GM18951 (cell line): ENCODE measurements around the gene LCN12.
A peak's percentile ranks its signal among the peaks of the same experiment; 100 is the strongest.

Experiments
- POLR2A ChIP-seq: IDR thresholded peaks from 4 replicates; pipeline ENCODE4 v1.6.1; 2011; ENCODE audit warnings: mild to moderate bottlenecking; ENCODE audit not compliant: insufficient read length, insufficient read depth; ENCODE audit errors: extremely low read depth
- in situ Hi-C: fragments of 300-500 bp; cut with MboI; formaldehyde crosslinking; loops from one replicate; pipeline ENCODE4 v1.12.0; 2022; ENCODE audit warnings: low sequenced_read_pairs, mixed read lengths, inconsistent platforms; ENCODE audit not compliant: unreplicated experiment

Gene LCN12

DNA sequence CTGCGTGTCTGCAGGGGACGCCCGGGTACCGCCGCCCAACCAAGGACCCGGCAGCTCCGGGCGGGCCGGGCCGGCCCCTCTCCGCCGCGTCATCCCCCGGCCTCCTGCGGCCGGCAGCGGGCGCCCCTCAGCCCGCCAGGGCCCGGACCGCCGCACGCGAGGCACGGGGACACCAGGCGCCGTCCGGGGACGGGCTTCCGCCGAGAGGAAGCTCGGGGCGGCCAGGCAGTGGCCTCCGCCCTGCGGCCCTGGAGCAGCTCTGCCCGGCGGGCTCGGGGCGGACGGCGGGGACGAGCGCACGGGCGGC lies 7.9 kb upstream of the LCN12 start:
- no peak for TF ChIP-seq POLR2A
- in situ Hi-C loops, result no loop called here

DNA sequence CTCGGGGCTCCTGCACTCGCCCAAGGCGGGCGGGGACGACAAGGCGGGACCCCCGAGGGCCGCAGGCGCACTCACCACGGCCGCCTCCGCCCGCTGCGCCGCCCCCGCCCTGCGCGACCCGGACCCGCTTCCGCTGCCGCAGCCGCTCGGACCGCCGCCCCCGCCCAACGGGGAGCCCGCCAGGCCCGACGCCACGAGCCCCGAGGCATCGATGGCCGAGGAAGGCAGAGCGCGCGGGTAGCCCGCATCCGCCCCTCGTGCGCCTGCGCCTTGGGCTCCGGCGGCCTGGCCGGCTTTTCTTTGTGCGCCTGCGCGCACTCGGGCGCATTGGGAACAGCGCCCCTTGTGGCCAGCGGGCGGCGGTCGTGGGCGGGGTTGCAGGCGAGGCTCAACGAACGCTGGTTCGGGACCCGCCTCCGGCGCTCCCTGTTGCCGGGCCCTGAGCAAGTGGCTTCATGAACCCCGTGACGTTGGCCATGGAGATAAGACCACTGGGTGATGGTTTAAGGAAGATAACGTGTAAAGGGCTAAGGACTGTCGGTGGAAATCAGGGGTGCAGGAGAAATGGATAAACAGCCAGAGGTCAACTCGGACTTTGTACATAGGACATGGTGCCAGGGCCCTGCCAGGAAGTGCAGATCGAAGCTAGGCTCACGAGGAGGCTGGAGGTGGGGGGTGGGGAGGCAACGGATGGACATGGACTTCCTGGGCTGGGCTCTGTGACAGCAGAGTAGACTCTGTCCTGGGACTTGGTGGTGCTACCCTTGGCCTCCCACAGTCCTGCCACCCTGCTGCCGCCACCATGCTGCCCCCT lies 7.3 kb upstream of the LCN12 start, which contains the start of the genes C8G and FBXW5:
Gene C8G (plus strand): TSS at position 725 of the 814 bp plus-strand sequence. CDS start 78 bp downstream, at position 803.
Gene FBXW5 (minus strand): TSS at position 220 of the 814 bp plus-strand sequence. CDS start 655 bp downstream, outside the sequence.
- in situ Hi-C loops, result no loop called here
- peak; percentile 84 for TF ChIP-seq POLR2A

DNA sequence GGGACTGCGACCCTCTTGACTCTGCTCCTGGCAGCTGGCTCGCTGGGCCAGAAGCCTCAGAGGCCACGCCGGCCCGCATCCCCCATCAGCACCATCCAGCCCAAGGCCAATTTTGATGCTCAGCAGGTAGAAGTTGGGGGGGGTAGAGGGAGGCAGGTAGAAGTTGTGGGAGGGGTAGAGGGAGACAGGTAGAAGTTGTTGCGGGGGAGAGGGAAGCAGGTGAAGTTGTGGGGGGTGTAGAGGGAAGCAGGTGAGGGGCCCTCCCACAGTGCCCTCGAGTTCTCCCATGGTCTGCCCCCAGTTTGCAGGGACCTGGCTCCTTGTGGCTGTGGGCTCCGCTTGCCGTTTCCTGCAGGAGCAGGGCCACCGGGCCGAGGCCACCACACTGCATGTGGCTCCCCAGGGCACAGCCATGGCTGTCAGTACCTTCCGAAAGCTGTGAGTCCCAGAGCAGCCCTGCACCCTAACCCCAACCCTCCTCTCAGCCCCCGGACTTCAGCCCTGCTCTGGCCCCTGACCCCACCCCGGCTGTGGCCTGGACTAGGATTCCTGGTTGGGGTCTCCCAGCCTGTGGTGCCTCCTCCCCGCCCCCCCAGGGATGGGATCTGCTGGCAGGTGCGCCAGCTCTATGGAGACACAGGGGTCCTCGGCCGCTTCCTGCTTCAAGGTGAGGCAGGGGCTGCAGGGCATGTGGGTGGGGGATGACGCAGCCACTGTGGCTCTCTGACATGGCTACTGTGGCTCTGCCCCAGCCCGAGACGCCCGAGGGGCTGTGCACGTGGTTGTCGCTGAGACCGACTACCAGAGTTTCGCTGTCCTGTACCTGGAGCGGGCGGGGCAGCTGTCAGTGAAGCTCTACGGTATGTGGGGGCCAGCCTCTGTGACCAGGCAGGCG lies 6.5 kb upstream of the LCN12 start:
- in situ Hi-C loops, result no loop called here
- TF ChIP-seq POLR2A, result no peak

DNA sequence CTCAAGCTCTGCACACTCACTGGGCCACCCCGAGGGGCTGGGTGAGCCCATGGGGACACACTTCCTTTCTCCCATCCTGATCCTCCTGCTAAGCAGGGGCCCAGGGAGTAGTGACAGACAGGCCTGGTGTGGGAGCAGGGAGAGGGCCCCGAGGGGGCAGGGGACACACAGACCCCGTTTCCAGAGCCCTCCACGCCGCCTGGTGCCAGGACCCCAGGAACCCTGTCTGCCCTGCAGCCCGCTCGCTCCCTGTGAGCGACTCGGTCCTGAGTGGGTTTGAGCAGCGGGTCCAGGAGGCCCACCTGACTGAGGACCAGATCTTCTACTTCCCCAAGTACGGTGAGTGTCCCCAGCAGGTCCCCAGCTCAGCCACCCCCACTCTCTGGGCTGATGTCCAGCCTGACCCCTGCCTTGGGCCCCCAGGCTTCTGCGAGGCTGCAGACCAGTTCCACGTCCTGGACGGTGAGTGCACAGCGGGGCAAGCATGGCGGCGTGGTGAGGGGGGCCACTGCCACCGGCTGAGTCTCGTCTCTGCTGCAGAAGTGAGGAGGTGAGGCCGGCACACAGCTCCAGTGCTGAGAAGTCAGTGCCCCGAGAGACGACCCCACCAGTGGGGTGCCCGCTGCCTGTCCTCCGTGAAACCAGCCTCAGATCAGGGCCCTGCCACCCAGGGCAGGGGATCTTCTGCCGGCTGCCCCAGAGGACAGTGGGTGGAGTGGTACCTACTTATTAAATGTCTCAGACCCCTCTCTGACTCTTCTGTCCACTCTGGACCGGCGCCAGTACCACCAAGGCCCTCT lies 5.6 kb upstream of the LCN12 start:
- in situ Hi-C loops, result no loop called here
- TF ChIP-seq POLR2A, result no peak

DNA sequence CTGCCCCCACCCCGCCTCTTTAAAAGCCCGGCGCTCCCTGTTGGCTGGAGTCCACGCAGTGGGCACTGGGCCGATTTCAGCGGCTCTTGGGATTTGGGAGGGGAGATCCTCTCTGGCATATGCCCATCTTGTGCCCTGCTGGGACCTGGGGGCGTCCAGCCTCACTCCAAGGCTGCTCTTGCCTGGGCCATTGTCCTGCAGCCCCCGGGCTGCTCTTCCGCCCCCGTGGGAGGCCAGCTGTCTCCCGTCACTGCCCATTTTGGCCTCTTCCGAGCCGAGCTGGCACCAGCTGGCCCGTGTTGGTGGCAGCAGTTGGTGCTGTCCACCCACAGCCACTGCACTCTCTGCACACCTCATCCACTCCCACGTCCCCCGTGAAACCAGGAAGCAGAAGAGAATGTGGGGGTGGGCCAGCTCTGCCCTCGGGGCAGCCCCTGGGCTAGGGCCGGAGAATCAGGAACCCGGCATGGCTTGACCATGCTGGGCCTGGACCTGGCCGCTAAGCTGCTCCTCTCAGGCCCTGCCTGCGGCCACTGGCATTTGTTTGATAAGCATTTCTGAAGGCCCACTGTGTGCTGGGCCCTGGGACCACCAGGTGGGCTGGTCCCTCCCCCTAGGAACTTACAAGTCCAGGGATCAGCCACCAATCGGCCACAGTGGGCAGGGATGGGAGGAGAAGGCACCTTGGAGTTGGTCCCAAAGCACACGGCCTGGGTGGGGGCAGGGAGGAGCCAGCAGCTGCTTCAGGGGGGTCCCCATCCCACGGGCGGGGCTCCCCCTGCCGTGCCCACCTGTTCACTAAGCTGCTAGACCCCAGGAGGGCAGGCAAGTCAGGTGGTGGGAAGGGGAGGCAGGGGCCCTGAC lies 4.8 kb upstream of the LCN12 start:
- no peak for TF ChIP-seq POLR2A
- in situ Hi-C loops, result no loop called here

DNA sequence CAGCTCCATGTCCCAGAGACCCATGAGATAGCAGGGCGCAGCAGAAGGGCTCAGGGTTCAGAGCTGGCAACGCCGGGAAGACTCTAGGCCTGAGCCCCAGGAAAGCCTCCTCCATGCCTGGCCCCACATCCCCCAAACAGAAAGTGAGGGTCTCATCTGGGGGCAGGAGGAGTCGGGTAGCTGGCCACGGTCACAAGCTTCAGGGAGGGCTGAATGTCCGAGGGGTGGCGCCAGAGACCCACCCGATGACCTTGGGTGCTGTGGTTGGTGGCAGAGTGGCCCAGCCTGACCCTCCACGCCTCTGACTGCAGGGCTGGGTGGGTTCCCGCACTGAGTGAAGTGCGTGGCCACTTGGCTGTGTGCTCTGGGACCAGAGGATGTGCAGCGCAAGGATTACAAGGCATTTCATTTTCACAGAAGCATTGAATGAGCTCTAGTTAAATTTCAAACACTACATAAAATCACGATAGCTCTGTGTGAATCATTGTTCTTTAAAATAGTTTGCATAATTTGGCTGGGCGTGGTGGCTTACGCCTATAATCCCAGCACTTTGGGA lies 4.0 kb upstream of the LCN12 start:
- no peak for TF ChIP-seq POLR2A
- in situ Hi-C loops, result no loop called here

DNA sequence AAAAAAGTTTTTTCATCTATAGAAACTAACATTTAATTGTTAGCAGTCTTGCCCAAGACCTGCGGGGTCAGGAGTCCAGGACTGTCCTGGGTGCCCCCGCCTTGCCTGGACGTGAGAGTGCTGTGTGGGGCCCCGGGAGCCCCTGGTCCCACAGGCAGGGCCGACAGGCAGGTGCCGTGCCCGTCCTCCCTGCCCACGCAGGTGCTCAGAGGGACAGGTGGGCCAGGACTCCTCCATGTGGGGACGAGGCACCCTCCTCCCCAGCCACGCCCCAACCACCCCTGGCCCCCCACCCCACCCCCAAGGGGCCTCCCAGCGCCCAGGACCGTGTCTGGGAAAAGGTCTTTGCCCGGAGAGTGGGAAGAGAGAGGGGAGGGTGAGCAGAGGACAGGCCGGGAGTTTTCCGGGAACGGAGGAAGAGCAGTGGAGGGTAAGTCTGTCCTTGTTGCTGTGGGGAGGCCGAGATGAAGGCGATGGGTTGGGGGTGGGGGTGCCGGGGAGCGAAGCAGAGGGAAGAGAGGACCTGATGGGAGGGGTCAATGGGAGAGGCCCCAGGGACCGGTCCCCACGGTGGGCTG lies 2.7 kb upstream of the LCN12 start:
- TF ChIP-seq POLR2A, result no peak
- in situ Hi-C loops, result no loop called here

DNA sequence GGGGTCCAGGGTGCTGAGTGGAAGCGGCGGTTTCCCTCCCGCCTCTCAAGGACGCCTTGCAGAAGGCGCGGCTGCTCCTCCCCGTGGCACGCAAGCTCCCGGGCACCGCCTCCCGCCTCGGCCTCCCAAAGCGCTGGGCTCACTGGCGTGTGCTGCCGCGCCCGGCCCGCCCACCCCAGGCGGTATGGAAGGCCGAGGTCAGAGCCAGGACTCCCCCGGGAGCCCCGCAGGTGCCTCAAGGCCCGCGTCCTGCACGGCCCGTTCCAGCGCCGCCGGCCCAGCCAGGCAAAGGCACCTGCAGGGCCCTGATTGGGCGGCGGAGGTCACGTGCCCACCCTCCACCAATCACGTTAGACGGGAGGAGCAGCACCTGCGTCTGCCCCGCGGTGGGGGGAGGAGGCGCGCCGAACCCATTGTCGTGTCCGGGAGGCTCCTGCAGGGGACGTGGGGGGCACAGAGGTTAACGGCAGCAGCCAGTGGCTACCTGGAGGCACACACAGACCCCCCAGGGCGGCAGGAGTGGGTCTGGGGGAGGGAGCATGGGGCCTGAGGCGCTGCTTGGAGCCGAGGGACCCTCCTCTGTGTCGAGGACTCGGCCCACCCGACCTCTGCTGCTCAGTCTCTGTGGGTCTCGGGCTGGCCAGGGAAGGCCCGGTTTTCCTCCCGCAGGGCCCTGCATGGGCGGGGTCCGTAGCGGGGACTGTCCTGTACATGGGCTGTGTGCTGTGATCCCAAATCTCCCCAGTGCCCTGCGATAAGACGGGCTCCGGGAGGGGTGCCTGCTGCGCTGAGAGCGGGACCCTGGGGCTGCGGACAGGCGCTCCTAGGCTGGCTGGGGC lies 2.0 kb upstream of the LCN12 start:
- TF ChIP-seq POLR2A, result peak; percentile 84
- in situ Hi-C loops, result no loop called here

DNA sequence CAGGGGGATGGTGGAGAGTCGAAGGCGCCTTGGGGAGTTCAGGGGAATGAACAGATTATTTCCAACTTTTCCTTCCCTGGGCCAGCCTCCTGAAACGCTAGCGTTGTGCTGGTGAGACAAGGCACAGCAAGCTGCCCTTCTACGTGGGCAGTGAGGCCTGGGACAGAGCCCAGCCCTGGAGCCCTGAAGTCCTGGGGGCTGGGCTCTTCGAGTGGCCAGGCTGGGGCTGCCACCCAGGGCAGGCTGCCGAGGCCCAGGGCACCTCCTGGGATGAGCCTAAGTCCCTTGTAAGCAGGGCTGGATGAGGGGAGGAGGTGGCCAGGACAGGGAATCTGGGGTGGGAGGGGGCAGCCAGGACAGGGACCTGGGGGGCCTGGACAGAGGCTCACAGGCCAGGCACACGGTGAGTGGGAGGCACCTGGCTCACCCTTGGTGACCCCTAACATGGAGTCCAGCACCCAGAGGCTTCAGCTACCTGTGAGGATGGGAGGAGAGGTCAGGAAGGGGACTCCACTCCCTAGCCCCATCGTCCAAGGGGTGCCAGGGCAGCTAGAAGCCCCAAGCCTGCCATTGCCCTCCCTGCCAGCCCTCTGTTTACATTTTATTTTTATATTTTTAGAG lies 1.3 kb upstream of the LCN12 start:
- in situ Hi-C loops, result no loop called here
- TF ChIP-seq POLR2A, result no peak

DNA sequence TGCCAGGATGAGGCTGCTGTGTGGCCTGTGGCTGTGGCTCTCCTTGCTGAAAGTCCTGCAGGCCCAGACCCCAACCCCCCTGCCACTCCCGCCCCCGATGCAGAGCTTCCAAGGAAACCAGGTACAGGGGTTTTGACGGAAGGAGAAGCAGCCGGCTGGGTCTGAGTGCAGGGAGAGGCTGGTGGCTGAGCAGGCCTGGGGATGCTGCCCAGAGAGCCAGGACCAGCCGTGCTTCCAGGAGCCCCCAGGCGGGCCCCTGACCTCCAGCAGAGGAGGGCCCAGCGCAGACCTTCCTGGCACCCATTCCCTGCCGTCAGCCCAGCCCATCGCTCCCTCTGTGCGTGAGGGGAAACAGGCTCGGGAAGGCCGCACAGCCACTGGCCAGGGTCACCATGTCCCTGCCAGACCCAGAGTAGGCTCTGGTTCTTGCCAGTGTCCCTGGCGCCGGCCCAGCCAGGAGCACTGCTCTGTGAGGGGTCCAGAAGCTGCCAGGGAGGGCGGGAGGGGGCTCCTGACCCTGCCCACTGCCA lies 313 bp downstream of the LCN12 start:
- no peak for TF ChIP-seq POLR2A
- in situ Hi-C loops, result no loop called here
